ENCODE results near the gene INAFM1. TPM values are rescaled to one million over a fixed set of nuclear protein-coding genes. Genes with fewer than 3 reads are reported as not detected.

The INAFM1 gene
- total and polyA plus RNA-seq, 2 donors = 2.9 to 11.1 TPM

- H3K36me3 ChIP-seq (ENCODE audit: control insufficient read depth in 2 of 2, insufficient read depth in 2 of 2, low read length in 1 of 2) = peaks cover 8% of the 10 kb centered on the region in 2 donors
- H3K4me1 ChIP-seq (ENCODE audit: control insufficient read depth in 2 of 2, insufficient read depth in 2 of 2, low read length in 2 of 2) = peaks cover 10 to 18% of the 10 kb centered on the region in 2 donors
- H3K9me3 ChIP-seq (ENCODE audit: control insufficient read depth in 2 of 2, insufficient read depth in 1 of 2, low read length in 1 of 2) = peaks cover 0 to 4% of the 10 kb centered on the region in 2 donors
- H3K27ac ChIP-seq (ENCODE audit: low read depth in 1 of 2, low read length in 1 of 2) = no peak overlapping the region
- DNase-seq (ENCODE audit: low read depth in 6 of 9, low spot score in 9 of 9) = no peak
- H3K27me3 ChIP-seq (ENCODE audit: control insufficient read depth in 2 of 2, insufficient read depth in 1 of 2, low read length in 1 of 2) = peaks cover 0 to 4% of the 10 kb centered on the region in 2 donors
- no peak overlapping the region for H3K4me3 ChIP-seq (ENCODE audit: low read length in 2 of 2)
- WGBS = 96% methylated on average over 5 of the region's 5 CpGs
These were observed 20.7 kb upstream of the INAFM1 start for GRCh38 chr19:47253970-47254369.

GRCh38 chr19:47255879-47256692, 18.6 kb upstream of the INAFM1 start, which contains the start of gene CCDC9:
CCDC9 (plus strand) TSS chr19:47256525; CDS start chr19:47258401, 1,876 bp downstream.
- Histone ChIP-seq H3K4me3 (ENCODE audit: low read length in 2 of 2) (peak within 1 kb of the TSS; percentile 56 to 83), H3K4me1 (ENCODE audit: control insufficient read depth in 2 of 2, insufficient read depth in 2 of 2, low read length in 2 of 2) (peaks cover 10 to 18% of the 10 kb centered on the region in 2 donors), H3K9me3 (ENCODE audit: control insufficient read depth in 2 of 2, insufficient read depth in 1 of 2, low read length in 1 of 2) (peaks cover 0 to 4% of the 10 kb centered on the region in 2 donors), H3K36me3 (ENCODE audit: control insufficient read depth in 2 of 2, insufficient read depth in 2 of 2, low read length in 1 of 2) (peaks cover 28 to 30% of the 10 kb centered on the region in 2 donors), H3K27ac (ENCODE audit: low read depth in 1 of 2, low read length in 1 of 2) (peak within 1 kb of the TSS; percentile 90 to 91), H3K27me3 (ENCODE audit: control insufficient read depth in 2 of 2, insufficient read depth in 1 of 2, low read length in 1 of 2) (peaks cover 0 to under 1% of the 10 kb centered on the region in 2 donors)
- DNase-seq (ENCODE audit: low read depth in 6 of 9, low spot score in 9 of 9) = peak in 7 of 9 donors; percentile 78 to 95 (median 86)
- 23% methylated on average over 60 of the region's 60 CpGs for WGBS

- Histone ChIP-seq H3K9me3 (ENCODE audit: control insufficient read depth in 2 of 2, insufficient read depth in 1 of 2, low read length in 1 of 2) (peaks cover 0 to 4% of the 10 kb centered on the region in 2 donors), H3K4me3 (ENCODE audit: low read length in 2 of 2) (peak overlapping the region; percentile 56 to 83), H3K4me1 (ENCODE audit: control insufficient read depth in 2 of 2, insufficient read depth in 2 of 2, low read length in 2 of 2) (peaks cover 10 to 18% of the 10 kb centered on the region in 2 donors), H3K27ac (ENCODE audit: low read depth in 1 of 2, low read length in 1 of 2) (peak overlapping the region; percentile 90 to 91), H3K36me3 (ENCODE audit: control insufficient read depth in 2 of 2, insufficient read depth in 2 of 2, low read length in 1 of 2) (peaks cover 30 to 33% of the 10 kb centered on the region in 2 donors), H3K27me3 (ENCODE audit: control insufficient read depth in 2 of 2, insufficient read depth in 1 of 2, low read length in 1 of 2) (no peaks in the 10 kb centered on the region)
- peak; percentile 88 to 99 (median 96) for DNase-seq (ENCODE audit: low read depth in 6 of 9, low spot score in 9 of 9)
- 2% methylated on average over 52 of the region's 52 CpGs for WGBS
These were observed 17.8 kb upstream of the INAFM1 start for GRCh38 chr19:47256693-47257410.

GRCh38 chr19:47257411-47258169, 17.1 kb upstream of the INAFM1 start:
- peak overlapping the region; percentile 56 to 83 for H3K4me3 ChIP-seq (ENCODE audit: low read length in 2 of 2)
- peak overlapping the region; percentile 44 to 90 for H3K27ac ChIP-seq (ENCODE audit: low read depth in 1 of 2, low read length in 1 of 2)
- peaks cover 0 to 4% of the 10 kb centered on the region in 2 donors for H3K9me3 ChIP-seq (ENCODE audit: control insufficient read depth in 2 of 2, insufficient read depth in 1 of 2, low read length in 1 of 2)
- peaks cover 30 to 39% of the 10 kb centered on the region in 2 donors for H3K36me3 ChIP-seq (ENCODE audit: control insufficient read depth in 2 of 2, insufficient read depth in 2 of 2, low read length in 1 of 2)
- no peaks in the 10 kb centered on the region for H3K27me3 ChIP-seq (ENCODE audit: control insufficient read depth in 2 of 2, insufficient read depth in 1 of 2, low read length in 1 of 2)
- no peak for DNase-seq (ENCODE audit: low read depth in 6 of 9, low spot score in 9 of 9)
- peaks cover 10 to 18% of the 10 kb centered on the region in 2 donors for H3K4me1 ChIP-seq (ENCODE audit: control insufficient read depth in 2 of 2, insufficient read depth in 2 of 2, low read length in 2 of 2)
- 14% methylated on average over 29 of the region's 29 CpGs for WGBS

- no peak overlapping the region for H3K4me3 ChIP-seq (ENCODE audit: low read length in 2 of 2)
- no peak for DNase-seq (ENCODE audit: low read depth in 6 of 9, low spot score in 9 of 9)
- no peak overlapping the region for H3K27ac ChIP-seq (ENCODE audit: low read depth in 1 of 2, low read length in 1 of 2)
- H3K27me3 ChIP-seq (ENCODE audit: control insufficient read depth in 2 of 2, insufficient read depth in 1 of 2, low read length in 1 of 2) = no peaks in the 10 kb centered on the region
- peaks cover 10 to 18% of the 10 kb centered on the region in 2 donors for H3K4me1 ChIP-seq (ENCODE audit: control insufficient read depth in 2 of 2, insufficient read depth in 2 of 2, low read length in 2 of 2)
- WGBS = 96% methylated on average over 9 of the region's 9 CpGs
- H3K9me3 ChIP-seq (ENCODE audit: control insufficient read depth in 2 of 2, insufficient read depth in 1 of 2, low read length in 1 of 2) = peaks cover 0 to 4% of the 10 kb centered on the region in 2 donors
- peaks cover 34 to 40% of the 10 kb centered on the region in 2 donors for H3K36me3 ChIP-seq (ENCODE audit: control insufficient read depth in 2 of 2, insufficient read depth in 2 of 2, low read length in 1 of 2)
These were observed 16.3 kb upstream of the INAFM1 start for GRCh38 chr19:47258434-47258833.

- H3K27ac ChIP-seq (ENCODE audit: low read depth in 1 of 2, low read length in 1 of 2) = no peak overlapping the region
- H3K36me3 ChIP-seq (ENCODE audit: control insufficient read depth in 2 of 2, insufficient read depth in 2 of 2, low read length in 1 of 2) = peaks cover 34 to 41% of the 10 kb centered on the region in 2 donors
- no peaks in the 10 kb centered on the region for H3K27me3 ChIP-seq (ENCODE audit: control insufficient read depth in 2 of 2, insufficient read depth in 1 of 2, low read length in 1 of 2)
- peaks cover 0 to 4% of the 10 kb centered on the region in 2 donors for H3K9me3 ChIP-seq (ENCODE audit: control insufficient read depth in 2 of 2, insufficient read depth in 1 of 2, low read length in 1 of 2)
- H3K4me1 ChIP-seq (ENCODE audit: control insufficient read depth in 2 of 2, insufficient read depth in 2 of 2, low read length in 2 of 2) = peaks cover 10 to 18% of the 10 kb centered on the region in 2 donors
- WGBS = 99% methylated on average over 6 of the region's 6 CpGs
- no peak overlapping the region for H3K4me3 ChIP-seq (ENCODE audit: low read length in 2 of 2)
- no peak for DNase-seq (ENCODE audit: low read depth in 6 of 9, low spot score in 9 of 9)
These were observed 15.7 kb upstream of the INAFM1 start for GRCh38 chr19:47258895-47259555.

GRCh38 chr19:47260476-47260875, 14.2 kb upstream of the INAFM1 start:
- Histone ChIP-seq H3K27me3 (ENCODE audit: control insufficient read depth in 2 of 2, insufficient read depth in 1 of 2, low read length in 1 of 2) (no peaks in the 10 kb centered on the region), H3K4me1 (ENCODE audit: control insufficient read depth in 2 of 2, insufficient read depth in 2 of 2, low read length in 2 of 2) (peaks cover 10 to 18% of the 10 kb centered on the region in 2 donors), H3K4me3 (ENCODE audit: low read length in 2 of 2) (no peak overlapping the region), H3K9me3 (ENCODE audit: control insufficient read depth in 2 of 2, insufficient read depth in 1 of 2, low read length in 1 of 2) (peaks cover 0 to 4% of the 10 kb centered on the region in 2 donors), H3K27ac (ENCODE audit: low read depth in 1 of 2, low read length in 1 of 2) (no peak overlapping the region), H3K36me3 (ENCODE audit: control insufficient read depth in 2 of 2, insufficient read depth in 2 of 2, low read length in 1 of 2) (peaks cover 42 to 54% of the 10 kb centered on the region in 2 donors)
- WGBS = 97% methylated on average over 17 of the region's 17 CpGs
- DNase-seq (ENCODE audit: low read depth in 6 of 9, low spot score in 9 of 9) = no peak

All from thymus (tissue), 11 donors.